Effector memory CD4-positive, alpha-beta T cell (primary cell): Measurements from ENCODE around the gene CDC23.
A peak's percentile ranks its signal among the peaks of the same experiment; 100 is the strongest.

Experiments used
- DNase-seq, 3 donors: peaks; one replicate each; pipeline ENCODE4 v3.0.0-alpha.2; 2020
- H3K27ac ChIP-seq: 2 replicates; pipeline ENCODE4 v1.7.0; 2013; ENCODE audit warnings: mild to moderate bottlenecking, low read length, moderate library complexity; ENCODE audit not compliant: insufficient read depth, poor library complexity, severe bottlenecking
- H3K27me3 ChIP-seq: replicated peaks from 2 replicates; pipeline ENCODE4 v1.7.0; 2013; ENCODE audit warnings: mild to moderate bottlenecking, low read length; ENCODE audit not compliant: insufficient read depth, control insufficient read depth, poor library complexity, severe bottlenecking
- H3K36me3 ChIP-seq: 2 replicates; pipeline ENCODE4 v1.7.0; 2013; ENCODE audit warnings: mild to moderate bottlenecking, low read length, moderate library complexity; ENCODE audit not compliant: control insufficient read depth, insufficient read depth
- H3K4me1 ChIP-seq: 2 replicates; pipeline ENCODE4 v1.7.0; 2013; ENCODE audit warnings: low read length, mild to moderate bottlenecking; ENCODE audit not compliant: control insufficient read depth, insufficient read depth, poor library complexity, severe bottlenecking
- H3K4me3 ChIP-seq: 2 replicates; pipeline ENCODE4 v1.7.0; 2013; ENCODE audit warnings: low read length, low read depth, mild to moderate bottlenecking; ENCODE audit not compliant: insufficient read depth, poor library complexity, severe bottlenecking
- H3K9me3 ChIP-seq: 2 replicates; pipeline ENCODE4 v1.7.0; 2013; ENCODE audit warnings: mild to moderate bottlenecking, low read length, moderate library complexity; ENCODE audit not compliant: control insufficient read depth

Gene CDC23

DNA sequence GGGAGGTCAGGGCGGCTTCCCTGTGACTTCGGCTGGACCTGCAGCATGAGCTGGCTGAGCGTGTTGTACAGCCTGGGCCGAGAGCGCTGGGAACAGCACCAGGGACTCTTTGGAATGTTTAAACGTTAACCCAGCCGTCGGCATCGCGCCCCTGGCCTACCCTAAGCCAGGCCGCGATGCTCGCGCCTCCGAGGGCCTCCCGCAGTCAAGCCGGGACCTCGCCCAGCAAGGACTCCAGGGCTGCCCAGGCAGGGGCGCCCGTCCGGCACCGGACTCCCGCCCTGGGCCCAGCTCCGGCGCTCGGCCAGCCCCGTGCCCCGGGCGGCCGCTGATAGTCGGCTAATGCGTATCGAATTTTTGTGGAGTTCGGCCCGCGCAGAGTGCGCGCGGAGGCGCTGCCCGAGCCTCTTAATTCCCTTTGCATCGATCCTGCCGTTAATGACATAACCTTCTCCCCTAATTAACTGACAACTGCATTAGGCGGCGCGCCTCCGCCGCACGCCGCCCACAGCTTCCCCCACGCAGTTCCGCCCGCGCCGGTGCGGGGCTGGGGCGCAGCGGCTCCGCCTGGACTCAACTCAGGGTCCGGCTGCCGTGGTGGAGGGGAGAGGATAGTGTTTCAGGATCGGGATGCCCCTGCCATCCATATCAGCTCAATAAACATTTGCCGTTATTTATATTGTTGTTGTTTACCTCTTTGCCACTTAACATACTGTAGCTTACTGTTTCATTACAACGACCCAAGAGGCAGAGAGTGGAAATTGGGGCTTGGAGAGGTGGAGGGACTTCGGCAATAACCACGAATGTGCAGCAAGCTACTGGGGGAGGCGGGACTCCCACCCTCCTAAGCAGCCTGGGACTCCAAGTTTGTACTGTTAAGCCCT, 28.8 kb upstream of the CDC23 start:
- Histone ChIP-seq H3K27ac (no peak overlapping the region), H3K27me3 (peaks cover 21% of the 10 kb centered on the region)
- no peak for DNase-seq

GRCh38 chr5:138240650-138241385, 27.7 kb upstream of the CDC23 start:
- DNase-seq = no peak
- H3K4me3 ChIP-seq = no peak overlapping the region
- no peaks in the 10 kb centered on the region for H3K9me3 ChIP-seq
- no peak overlapping the region for H3K27ac ChIP-seq
- H3K27me3 ChIP-seq = peaks cover 21% of the 10 kb centered on the region
- peaks cover 7% of the 10 kb centered on the region for H3K4me1 ChIP-seq
- no peaks in the 10 kb centered on the region for H3K36me3 ChIP-seq

More for the DNA sequence above, 28.8 kb upstream of the CDC23 start:
- H3K36me3 ChIP-seq = no peaks in the 10 kb centered on the region
- H3K4me1 ChIP-seq = peaks cover 7% of the 10 kb centered on the region
- no peaks in the 10 kb centered on the region for H3K9me3 ChIP-seq
- H3K4me3 ChIP-seq = peak overlapping the region; percentile 35

GRCh38 chr5:138238034-138238433, 24.9 kb upstream of the CDC23 start:
- no peak overlapping the region for H3K27ac ChIP-seq
- no peaks in the 10 kb centered on the region for H3K9me3 ChIP-seq
- H3K36me3 ChIP-seq = no peaks in the 10 kb centered on the region
- DNase-seq = no peak
- H3K27me3 ChIP-seq = peaks cover 18% of the 10 kb centered on the region
- no peak overlapping the region for H3K4me3 ChIP-seq
- H3K4me1 ChIP-seq = peaks cover 7% of the 10 kb centered on the region

DNA sequence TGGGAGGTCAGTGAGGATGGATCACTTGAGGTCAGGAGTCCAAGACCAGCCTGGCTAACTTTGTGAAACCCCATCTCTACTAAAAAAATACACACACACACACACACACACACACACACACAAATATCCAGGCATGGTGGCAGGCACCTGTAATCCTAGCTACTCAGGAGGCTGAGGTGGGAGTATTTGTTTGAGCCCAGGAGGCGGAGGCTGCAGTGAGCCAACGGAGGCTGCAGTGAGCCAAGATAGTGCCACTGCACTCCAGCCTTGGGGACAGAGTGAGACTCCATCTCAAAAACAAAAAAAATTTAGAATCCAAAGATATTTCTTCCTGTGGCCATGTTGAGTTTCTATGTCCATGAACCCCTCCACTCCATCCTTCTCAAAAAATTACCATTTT, 21.5 kb upstream of the CDC23 start:
- no peak for DNase-seq
- Histone ChIP-seq H3K4me3 (no peak overlapping the region), H3K9me3 (no peaks in the 10 kb centered on the region), H3K36me3 (no peaks in the 10 kb centered on the region), H3K27me3 (no peaks in the 10 kb centered on the region), H3K27ac (no peak overlapping the region), H3K4me1 (no peaks in the 10 kb centered on the region)

DNA sequence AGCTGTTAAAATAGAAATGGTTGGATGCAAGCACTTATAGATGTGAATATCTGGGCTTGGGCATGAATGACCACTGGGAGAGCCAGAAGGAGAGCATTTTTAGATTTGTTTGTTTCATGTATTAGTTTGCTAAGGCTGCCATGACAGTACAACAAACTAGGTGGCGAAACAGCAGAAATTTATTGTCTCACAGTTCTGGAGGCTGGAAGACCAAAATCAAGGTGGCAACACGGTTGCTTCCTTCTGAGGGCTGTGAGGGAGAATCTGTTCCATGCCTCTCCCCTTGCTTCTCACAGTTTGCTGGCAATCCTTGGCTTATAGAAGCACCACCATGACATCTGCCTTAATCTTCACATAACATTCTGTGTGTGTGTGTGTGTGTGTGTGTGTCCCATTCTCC, 20.2 kb upstream of the CDC23 start:
- Histone ChIP-seq H3K4me3 (no peak overlapping the region), H3K9me3 (no peaks in the 10 kb centered on the region), H3K27ac (no peak overlapping the region), H3K4me1 (no peaks in the 10 kb centered on the region), H3K36me3 (no peaks in the 10 kb centered on the region), H3K27me3 (no peaks in the 10 kb centered on the region)
- no peak for DNase-seq

DNA sequence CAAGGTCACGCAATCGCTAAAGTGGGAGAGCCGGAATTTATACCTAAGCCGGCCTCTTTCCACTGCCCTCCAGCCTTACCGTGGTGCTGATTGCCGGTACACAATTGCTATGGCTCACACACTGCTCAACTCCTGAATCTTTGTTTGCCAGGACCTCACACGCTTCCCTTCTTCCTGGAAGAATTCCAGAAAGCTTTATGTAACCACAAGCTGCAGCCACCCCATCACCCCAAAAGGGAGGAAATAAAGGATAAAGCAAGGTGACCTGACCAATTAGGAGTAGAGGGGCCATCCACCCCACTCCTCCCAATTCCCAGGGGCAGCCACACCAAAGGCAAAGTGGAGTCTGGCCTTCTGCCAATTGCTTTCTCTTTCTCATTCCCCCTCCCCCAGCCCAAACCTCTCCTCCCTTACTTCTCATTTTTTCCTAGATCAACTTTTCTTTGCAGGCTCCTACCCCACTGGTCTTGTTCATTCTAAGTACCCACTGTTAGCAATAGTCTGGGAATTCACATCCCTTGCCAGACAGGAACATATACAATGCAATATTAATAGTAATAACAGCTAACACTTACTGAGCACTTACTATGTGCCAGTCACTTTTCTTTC, 18.0 kb upstream of the CDC23 start:
- no peaks in the 10 kb centered on the region for H3K27me3 ChIP-seq
- DNase-seq = no peak
- no peaks in the 10 kb centered on the region for H3K36me3 ChIP-seq
- H3K27ac ChIP-seq = no peak overlapping the region
- H3K4me3 ChIP-seq = no peak overlapping the region
- no peaks in the 10 kb centered on the region for H3K4me1 ChIP-seq
- no peaks in the 10 kb centered on the region for H3K9me3 ChIP-seq

DNA sequence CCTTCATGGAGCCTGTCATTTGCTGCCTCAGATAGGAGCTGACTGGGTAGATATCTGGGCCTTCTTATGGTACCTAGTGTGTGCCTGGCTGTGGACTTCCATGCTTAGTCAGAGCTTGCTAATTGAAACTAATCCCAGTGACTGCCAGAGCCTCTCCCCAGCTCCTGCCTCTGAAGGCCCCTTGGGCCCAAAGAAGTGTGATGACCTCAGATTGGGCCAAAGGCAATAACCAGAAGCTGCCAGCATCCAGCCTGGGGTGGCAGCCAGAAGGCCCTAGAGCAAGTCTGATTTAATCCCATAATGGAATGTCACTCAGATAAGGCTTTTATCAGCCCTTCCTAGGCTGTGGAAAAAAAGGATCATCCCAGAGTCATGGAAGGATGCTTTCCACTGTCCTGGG, 17.1 kb upstream of the CDC23 start:
- Histone ChIP-seq H3K27me3 (no peaks in the 10 kb centered on the region), H3K9me3 (no peaks in the 10 kb centered on the region), H3K4me3 (no peak overlapping the region), H3K27ac (no peak overlapping the region), H3K36me3 (no peaks in the 10 kb centered on the region), H3K4me1 (no peaks in the 10 kb centered on the region)
- no peak for DNase-seq

- H3K36me3 ChIP-seq = no peaks in the 10 kb centered on the region
Observed at GRCh38 chr5:138229387-138229786, 16.3 kb upstream of the CDC23 start.

GRCh38 chr5:138226910-138227309, 13.8 kb upstream of the CDC23 start:
- Histone ChIP-seq H3K9me3 (no peaks in the 10 kb centered on the region), H3K4me3 (no peak overlapping the region), H3K27ac (no peak overlapping the region), H3K27me3 (no peaks in the 10 kb centered on the region), H3K36me3 (no peaks in the 10 kb centered on the region), H3K4me1 (no peaks in the 10 kb centered on the region)
- DNase-seq = no peak

More at GRCh38 chr5:138229387-138229786, 16.3 kb upstream of the CDC23 start:
- Histone ChIP-seq H3K27me3 (no peaks in the 10 kb centered on the region), H3K9me3 (no peaks in the 10 kb centered on the region), H3K27ac (no peak overlapping the region), H3K4me3 (no peak overlapping the region), H3K4me1 (no peaks in the 10 kb centered on the region)
- no peak for DNase-seq

DNA sequence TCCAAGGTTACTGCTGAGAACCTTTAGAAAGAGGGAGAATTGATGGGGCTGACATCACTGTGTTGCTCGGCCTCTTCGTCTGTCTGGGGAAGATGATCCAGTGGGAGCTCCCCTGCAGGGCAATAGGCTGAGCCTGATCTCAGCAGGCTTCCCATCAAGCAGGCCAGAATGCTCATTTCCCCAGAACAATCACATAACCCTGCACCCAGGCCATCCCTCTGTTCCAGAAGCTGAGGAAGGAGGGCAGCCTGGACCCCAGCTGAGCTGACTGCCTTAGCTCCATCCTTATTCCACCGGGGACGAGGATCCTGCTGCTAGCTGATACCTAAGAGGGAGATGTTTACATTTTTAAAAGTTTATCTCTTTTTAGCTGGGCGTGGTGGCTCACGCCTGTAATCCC, 11.6 kb upstream of the CDC23 start:
- Histone ChIP-seq H3K4me3 (no peak overlapping the region), H3K9me3 (no peaks in the 10 kb centered on the region), H3K36me3 (no peaks in the 10 kb centered on the region), H3K27ac (no peak overlapping the region), H3K4me1 (no peaks in the 10 kb centered on the region), H3K27me3 (no peaks in the 10 kb centered on the region)
- DNase-seq = no peak
